WI38 (cell line): ENCODE measurements around the gene VEGFA.

Experiments
- H3K4me3 ChIP-seq: 2 replicates; pipeline ENCODE4 v1.5.1; 2011; ENCODE audit warnings: low read depth, mild to moderate bottlenecking, control low read depth, low read length
- CTCF ChIP-seq: IDR thresholded peaks from 2 replicates; pipeline ENCODE4 v1.5.1; 2012; ENCODE audit warnings: low read depth, mild to moderate bottlenecking, control low read depth, low read length

The VEGFA gene

DNA sequence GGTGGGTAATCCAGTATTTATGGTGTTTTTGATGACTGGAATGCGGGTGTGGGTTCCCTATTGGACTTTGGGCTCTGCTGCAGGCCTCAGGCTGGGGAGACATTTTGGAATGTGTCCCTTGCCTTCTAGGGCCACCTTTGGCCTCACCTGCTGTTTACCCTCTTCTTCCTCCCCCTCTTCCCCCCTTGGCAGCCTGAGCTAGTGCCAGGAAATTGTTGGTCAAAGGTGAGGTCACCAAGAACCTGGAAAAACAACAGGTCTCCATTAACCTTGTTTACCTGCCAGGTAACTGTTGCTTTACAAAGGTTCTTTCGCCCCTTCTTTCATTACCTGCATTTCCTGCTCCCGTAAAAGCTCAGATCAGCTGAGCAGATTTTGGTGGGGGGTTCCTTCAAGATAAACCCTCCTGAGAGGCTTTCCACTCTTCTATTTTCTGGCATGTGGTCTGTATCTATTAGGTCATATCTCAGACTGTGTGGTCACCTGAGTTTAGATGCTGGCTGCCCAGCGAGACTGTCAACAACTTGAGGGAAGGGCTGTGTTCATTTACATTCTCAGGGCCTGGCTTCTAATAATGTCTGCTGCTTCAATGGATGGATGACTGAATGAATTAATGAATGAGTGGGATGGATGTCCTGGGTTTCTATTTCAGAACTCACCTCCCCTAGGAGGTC, 34.7 kb downstream of the VEGFA start:
- H3K4me3 ChIP-seq: no peak overlapping the region
- no peak for TF ChIP-seq CTCF

GRCh38 chr6:43805699-43806042, 35.7 kb downstream of the VEGFA start:
- no peak overlapping the region for H3K4me3 ChIP-seq
- TF ChIP-seq CTCF: no peak

GRCh38 chr6:43806043-43806757, 36.2 kb downstream of the VEGFA start:
- no peak for TF ChIP-seq CTCF
- H3K4me3 ChIP-seq: no peak overlapping the region

DNA sequence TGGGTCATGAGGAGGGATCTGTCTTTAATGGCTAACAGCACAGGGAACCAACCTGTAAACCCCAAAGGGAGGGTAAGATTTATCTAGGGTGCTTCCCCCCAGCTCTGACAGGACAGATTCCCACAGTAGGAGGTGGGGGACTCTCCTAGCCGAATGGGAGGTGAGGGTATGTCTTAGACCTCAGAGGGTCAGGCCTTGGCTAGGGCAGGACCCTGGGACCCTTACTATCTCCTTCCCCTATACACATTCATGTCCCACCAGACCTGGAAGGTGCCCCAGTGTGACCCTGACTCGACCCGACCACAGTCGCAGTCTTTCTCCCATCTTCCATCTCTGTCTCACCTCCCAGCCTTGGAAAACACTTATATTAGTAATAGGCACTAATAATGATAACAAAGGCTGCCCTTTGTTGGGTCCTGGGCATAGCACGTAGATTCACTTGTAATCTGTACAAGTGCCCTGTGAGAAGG, 36.8 kb downstream of the VEGFA start:
- H3K4me3 ChIP-seq: no peak overlapping the region
- TF ChIP-seq CTCF: no peak

DNA sequence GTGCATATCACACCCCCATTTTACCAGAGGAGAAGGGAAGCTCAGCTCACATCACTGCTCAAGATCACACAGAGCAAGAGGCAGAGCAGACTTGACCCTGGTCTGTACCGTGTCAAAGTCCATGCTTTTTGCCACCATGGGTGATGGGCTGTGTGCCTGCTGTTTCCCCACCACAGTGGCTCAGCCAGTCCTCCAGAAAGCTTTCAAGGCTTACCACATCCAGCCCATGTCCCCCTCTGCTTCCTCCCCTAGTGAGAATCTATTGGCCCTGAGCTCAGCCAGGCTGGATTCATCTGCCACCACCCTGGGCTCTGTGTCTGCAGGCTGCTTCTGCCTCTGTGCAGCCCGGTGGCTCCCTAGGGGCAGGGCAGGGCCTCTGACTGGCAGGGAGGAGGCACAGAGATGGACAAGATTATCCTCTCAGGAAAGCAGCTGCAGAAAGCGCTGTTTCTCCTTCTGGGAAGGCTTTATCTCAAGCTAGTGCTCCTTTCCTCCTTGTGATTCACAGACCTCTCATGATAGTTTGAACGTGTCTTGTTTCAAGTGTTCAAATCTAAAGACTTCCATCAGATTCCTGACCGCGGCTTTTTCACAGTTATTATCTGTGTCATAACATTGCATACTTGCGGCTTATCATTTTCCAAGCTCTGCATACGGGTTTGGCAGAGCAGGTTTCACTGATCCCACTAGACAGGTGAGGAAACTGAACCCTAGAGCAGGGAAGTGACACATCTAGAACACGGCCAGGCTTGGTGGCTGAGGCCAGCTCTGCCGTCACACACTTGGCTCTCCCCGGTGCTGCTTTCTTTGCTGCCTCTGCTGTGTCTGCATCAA, 37.4 kb downstream of the VEGFA start:
- TF ChIP-seq CTCF: no peak
- no peak overlapping the region for H3K4me3 ChIP-seq

GRCh38 chr6:43808412-43808811, 38.4 kb downstream of the VEGFA start:
- TF ChIP-seq CTCF: no peak
- H3K4me3 ChIP-seq: no peak overlapping the region
